ENCODE results near the gene BRD8. TPM values are rescaled to one million over a fixed set of nuclear protein-coding genes. Genes with fewer than 3 reads are reported as not detected.
"Not testable (repeated sequence)": the region's sequence is repeated elsewhere in the genome, so short reads cannot be mapped to it uniquely, and the experiment has no call there.

The BRD8 gene
- total RNA-seq, 1 experiment from 2014 or later = 73.4 TPM

GRCh38 chr5:138159666-138160065 lies 18.8 kb downstream of the BRD8 start (continued):
- TF ChIP-seq FOXP4 (CRISPR knock-in tag; IDR thresholded peaks at IDR 0.05) (no peak), FOXJ3 (CRISPR knock-in tag; IDR thresholded peaks at IDR 0.05; ENCODE audit: borderline replicate concordance) (no peak), HMGA2 (CRISPR knock-in tag; IDR thresholded peaks at IDR 0.05) (no peak), PREB (CRISPR knock-in tag; IDR thresholded peaks at IDR 0.05; ENCODE audit: borderline replicate concordance) (no peak), ZNF396 (CRISPR knock-in tag; IDR thresholded peaks at IDR 0.05; ENCODE audit: borderline replicate concordance) (no peak), ZNF219 (CRISPR knock-in tag; IDR thresholded peaks at IDR 0.05; ENCODE audit: borderline replicate concordance) (no peak)

- H3K27ac Mint-ChIP-seq = no peak overlapping the region
- peaks cover 59% of the 10 kb centered on the region for H3K36me3 Mint-ChIP-seq
- DNase-seq (ENCODE audit: low spot score) = no peak
- ChIA-PET CTCF (no interaction called here), POLR2A (no interaction called here)
- H3K9me3 Mint-ChIP-seq = no peaks in the 10 kb centered on the region
- H3K27me3 Mint-ChIP-seq (ENCODE audit: low read depth) = no peaks in the 10 kb centered on the region
- H3K4me3 Mint-ChIP-seq = no peak overlapping the region
- TF ChIP-seq AFF4 (CRISPR knock-in tag; IDR thresholded peaks at IDR 0.05; ENCODE audit: borderline replicate concordance) = no peak
- no peak for TF ChIP-seq E2F4 (CRISPR knock-in tag; IDR thresholded peaks at IDR 0.05; ENCODE audit: borderline replicate concordance, low read depth)
- TF ChIP-seq MAX (CRISPR knock-in tag; IDR thresholded peaks at IDR 0.05) = no peak
- ATAC-seq = no peak
- no peaks in the 10 kb centered on the region for H3K4me1 Mint-ChIP-seq
Measured at GRCh38 chr5:138157626-138158025, 20.8 kb downstream of the BRD8 start.

- H3K27me3 Mint-ChIP-seq (ENCODE audit: low read depth); ATAC-seq; H3K9me3 Mint-ChIP-seq; POLR2A ChIA-PET; H3K27ac Mint-ChIP-seq; DNase-seq (ENCODE audit: low spot score); H3K4me1 Mint-ChIP-seq; H3K4me3 Mint-ChIP-seq: not testable (repeated sequence)
- peaks cover 46% of the 10 kb centered on the region for H3K36me3 Mint-ChIP-seq
- CTCF ChIA-PET = interaction anchor here (1.2 to 1.3 kb wide), 2 partner anchors 74 to 78 kb away, joined by 4 read pairs; no protein-coding TSS in a partner anchor
Measured at GRCh38 chr5:138155977-138156376, 22.5 kb downstream of the BRD8 start.

GRCh38 chr5:138149530-138149929 lies 28.9 kb downstream of the BRD8 start:
- ChIA-PET POLR2A (no interaction called here), CTCF (interaction anchor here (1.0 to 1.1 kb wide), 2 partner anchors 16 to 61 kb away, joined by 3 to 5 read pairs; no protein-coding TSS in a partner anchor)
- TF ChIP-seq E2F4 (CRISPR knock-in tag; IDR thresholded peaks at IDR 0.05; ENCODE audit: borderline replicate concordance, low read depth) (no peak), ZNF423 (CRISPR knock-in tag; IDR thresholded peaks at IDR 0.05) (no peak), IRF2 (CRISPR knock-in tag; IDR thresholded peaks at IDR 0.05; ENCODE audit: borderline replicate concordance, low read depth) (no peak), ZNF317 (CRISPR knock-in tag; IDR thresholded peaks at IDR 0.05; ENCODE audit: borderline replicate concordance, low read depth) (no peak), SOX15 (CRISPR knock-in tag; IDR thresholded peaks at IDR 0.05) (no peak), ZNF263 (CRISPR knock-in tag; IDR thresholded peaks at IDR 0.05; ENCODE audit: low read depth) (no peak), CTCF (IDR thresholded peaks at IDR 0.05) (no peak), ZSCAN18 (CRISPR knock-in tag; IDR thresholded peaks at IDR 0.05) (no peak), TEAD1 (CRISPR knock-in tag; IDR thresholded peaks at IDR 0.05) (no peak)

More at GRCh38 chr5:138149530-138149929, 28.9 kb downstream of the BRD8 start:
- Mint-ChIP-seq H3K4me1 (0 out of 2 replicates have a peak, but pooled peaks cover 2% of the 10 kb centered on the region), H3K27me3 (ENCODE audit: low read depth) (no peaks in the 10 kb centered on the region), H3K4me3 (no peak overlapping the region), H3K27ac (no peak overlapping the region), H3K36me3 (no peaks in the 10 kb centered on the region), H3K9me3 (no peaks in the 10 kb centered on the region)
- DNase-seq (ENCODE audit: low spot score) = no peak
- peak; percentile 92 for ATAC-seq
